Limb (tissue), 2 donors: ENCODE results near the gene ITSN2.
"Not testable (repeated sequence)": the region's sequence is repeated elsewhere in the genome, so short reads cannot be mapped to it uniquely, and the experiment has no call there.

ENCODE experiments used
- DNase-seq, 2 donors: peaks; one replicate each; pipeline ENCODE4 v3.0.0-alpha.2; 2016; ENCODE audit errors: extremely low spot score in 2 of 2

ITSN2 gene

GRCh38 chr2:24220554-24221291, 139.6 kb downstream of the ITSN2 start:
- no peak for DNase-seq

GRCh38 chr2:24214880-24215279, 145.5 kb downstream of the ITSN2 start:
- no peak for DNase-seq

- DNase-seq = no peak
These were observed 148.9 kb downstream of the ITSN2 start for GRCh38 chr2:24211408-24211807.

GRCh38 chr2:24210723-24211122, 149.6 kb downstream of the ITSN2 start:
- DNase-seq = no peak

GRCh38 chr2:24210106-24210455, 150.3 kb downstream of the ITSN2 start:
- no peak for DNase-seq

- no peak for DNase-seq
These were observed 150.8 kb downstream of the ITSN2 start for GRCh38 chr2:24209389-24210105.

- DNase-seq = no peak
These were observed 151.8 kb downstream of the ITSN2 start for GRCh38 chr2:24208490-24208889.

GRCh38 chr2:24207359-24207758, 153.0 kb downstream of the ITSN2 start:
- DNase-seq = no peak

- no peak for DNase-seq
These were observed 153.6 kb downstream of the ITSN2 start for GRCh38 chr2:24206714-24207113.

GRCh38 chr2:24206242-24206641, 154.1 kb downstream of the ITSN2 start:
- DNase-seq = no peak

- DNase-seq = no peak
These were observed 155.2 kb downstream of the ITSN2 start for GRCh38 chr2:24205131-24205530.

GRCh38 chr2:24204505-24204904, 155.8 kb downstream of the ITSN2 start:
- DNase-seq = no peak

- DNase-seq = no peak
These were observed 156.6 kb downstream of the ITSN2 start for GRCh38 chr2:24203787-24204150.

GRCh38 chr2:24203029-24203786, 157.1 kb downstream of the ITSN2 start:
- DNase-seq = no peak

GRCh38 chr2:24200799-24201198, 159.5 kb downstream of the ITSN2 start:
- no peak for DNase-seq

- DNase-seq = no peak
These were observed 160.3 kb downstream of the ITSN2 start for GRCh38 chr2:24199968-24200590.

GRCh38 chr2:24197213-24197612, 163.1 kb downstream of the ITSN2 start:
- DNase-seq = not testable (repeated sequence)

GRCh38 chr2:24191848-24192247, 168.5 kb downstream of the ITSN2 start:
- no peak for DNase-seq

- no peak for DNase-seq
These were observed 169.2 kb downstream of the ITSN2 start for GRCh38 chr2:24191156-24191555.

GRCh38 chr2:24190503-24190902, 169.8 kb downstream of the ITSN2 start:
- no peak for DNase-seq

- DNase-seq = no peak
These were observed 170.8 kb downstream of the ITSN2 start for GRCh38 chr2:24189551-24189950.
